ENCODE data around the gene MTMR3. TPM values are rescaled to one million over a fixed set of nuclear protein-coding genes. Genes with fewer than 3 reads are reported as not detected.

Gene MTMR3
- total RNA-seq, 4 donors from 2014 or later: 36.6 to 42.1 (median 37.1) TPM

DNA sequence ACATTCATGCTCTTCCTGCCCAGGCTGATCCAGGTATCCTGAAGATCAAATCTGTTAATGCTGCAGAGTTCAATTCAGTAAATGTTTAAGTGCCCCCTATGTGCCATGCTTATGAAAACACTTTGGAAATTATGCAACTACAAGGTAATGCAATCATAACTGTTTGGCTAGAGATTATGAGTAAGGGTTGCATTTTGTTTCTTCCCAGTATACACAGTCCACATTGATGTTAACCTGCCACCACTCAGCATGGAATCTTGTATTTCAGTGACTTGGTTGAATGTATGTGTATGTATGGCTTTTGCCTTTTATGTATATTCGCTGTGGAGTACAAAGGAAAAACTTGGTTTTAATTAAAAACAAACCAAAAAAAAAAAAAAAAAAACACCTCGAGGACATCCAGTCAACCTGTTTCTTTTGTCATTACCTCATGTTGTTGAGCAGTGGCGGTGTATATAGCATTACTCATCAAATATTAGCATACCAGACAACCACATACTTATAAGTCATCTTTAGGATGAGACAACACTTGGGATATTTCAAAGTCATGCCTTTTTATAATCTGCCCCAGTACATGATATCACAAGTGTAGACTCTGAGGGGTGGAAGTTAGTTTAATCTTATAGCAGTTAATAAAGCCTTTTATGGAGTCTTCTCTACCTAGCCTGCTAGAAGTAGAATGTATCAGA is 111.2 kb downstream of the MTMR3 start:
- ATAC-seq (no peak), DNase-seq (no peak)
- H3K4me1 ChIP-seq: peaks cover 44 to 51% of the 10 kb centered on the region in 2 donors
- intact Hi-C loops (cut with DNase I; ENCODE audit: low total_unique reads) (loop anchor here (5.0 kb wide), 1 partner anchor 137 kb away; no protein-coding TSS in a partner anchor), in situ Hi-C loops (cut with MboI; ENCODE audit: low sequenced_read_pairs in 4 of 4) (no loop called here)
- no peaks in the 10 kb centered on the region for H3K9me3 ChIP-seq
- H3K27ac ChIP-seq: peak overlapping the region; percentile 23 to 70 (median 62)
- no peak overlapping the region for H3K4me3 ChIP-seq
- H3K27me3 ChIP-seq: no peaks in the 10 kb centered on the region
- H3K36me3 ChIP-seq: peaks cover 0 to 6% of the 10 kb centered on the region in 2 donors
- TF ChIP-seq, protein P1, sequence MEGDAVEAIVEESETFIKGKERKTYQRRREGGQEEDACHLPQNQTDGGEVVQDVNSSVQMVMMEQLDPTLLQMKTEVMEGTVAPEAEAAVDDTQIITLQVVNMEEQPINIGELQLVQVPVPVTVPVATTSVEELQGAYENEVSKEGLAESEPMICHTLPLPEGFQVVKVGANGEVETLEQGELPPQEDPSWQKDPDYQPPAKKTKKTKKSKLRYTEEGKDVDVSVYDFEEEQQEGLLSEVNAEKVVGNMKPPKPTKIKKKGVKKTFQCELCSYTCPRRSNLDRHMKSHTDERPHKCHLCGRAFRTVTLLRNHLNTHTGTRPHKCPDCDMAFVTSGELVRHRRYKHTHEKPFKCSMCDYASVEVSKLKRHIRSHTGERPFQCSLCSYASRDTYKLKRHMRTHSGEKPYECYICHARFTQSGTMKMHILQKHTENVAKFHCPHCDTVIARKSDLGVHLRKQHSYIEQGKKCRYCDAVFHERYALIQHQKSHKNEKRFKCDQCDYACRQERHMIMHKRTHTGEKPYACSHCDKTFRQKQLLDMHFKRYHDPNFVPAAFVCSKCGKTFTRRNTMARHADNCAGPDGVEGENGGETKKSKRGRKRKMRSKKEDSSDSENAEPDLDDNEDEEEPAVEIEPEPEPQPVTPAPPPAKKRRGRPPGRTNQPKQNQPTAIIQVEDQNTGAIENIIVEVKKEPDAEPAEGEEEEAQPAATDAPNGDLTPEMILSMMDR (IDR thresholded peaks at IDR 0.05 in 4 of 5, conservative IDR thresholded peaks at IDR 0.05 in 1 of 5): no peak
- no peak for TF ChIP-seq POLR2A (IDR thresholded peaks at IDR 0.05)

DNA sequence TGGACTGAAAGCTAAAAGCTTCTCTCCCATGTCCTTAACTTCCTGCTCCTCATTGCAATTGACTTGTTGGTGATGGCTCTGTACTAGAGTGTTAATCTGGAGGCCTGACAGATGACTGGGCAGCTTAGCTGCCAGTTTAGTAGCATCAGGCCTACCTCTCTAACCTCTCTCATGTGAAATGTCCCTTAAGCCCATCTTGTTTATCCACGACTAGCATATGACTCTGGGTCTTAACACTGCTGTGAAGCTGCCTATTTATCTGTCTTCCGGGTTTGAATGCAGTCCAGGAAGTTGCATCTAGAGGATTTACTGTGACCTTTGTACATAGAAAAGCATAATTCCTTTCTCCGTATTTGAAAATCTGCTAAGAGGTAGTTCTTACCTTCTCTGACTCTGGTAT is 112.0 kb downstream of the MTMR3 start:
- Histone ChIP-seq H3K4me1 (peaks cover 44 to 51% of the 10 kb centered on the region in 2 donors), H3K9me3 (no peaks in the 10 kb centered on the region), H3K36me3 (peaks cover 0 to 6% of the 10 kb centered on the region in 2 donors), H3K4me3 (no peak overlapping the region), H3K27me3 (no peaks in the 10 kb centered on the region), H3K27ac (peak overlapping the region; percentile 23 to 70 (median 62))
- intact Hi-C loops (cut with DNase I; ENCODE audit: low total_unique reads) (loop anchor here (5.0 kb wide), 1 partner anchor 138 kb away; no protein-coding TSS in a partner anchor), in situ Hi-C loops (cut with MboI; ENCODE audit: low sequenced_read_pairs in 4 of 4) (no loop called here)
- DNase-seq: no peak
- ATAC-seq: peak; percentile 76 to 85
- TF ChIP-seq, protein P1 (IDR thresholded peaks at IDR 0.05 in 4 of 5, conservative IDR thresholded peaks at IDR 0.05 in 1 of 5): no peak
- no peak for TF ChIP-seq POLR2A (IDR thresholded peaks at IDR 0.05)

DNA sequence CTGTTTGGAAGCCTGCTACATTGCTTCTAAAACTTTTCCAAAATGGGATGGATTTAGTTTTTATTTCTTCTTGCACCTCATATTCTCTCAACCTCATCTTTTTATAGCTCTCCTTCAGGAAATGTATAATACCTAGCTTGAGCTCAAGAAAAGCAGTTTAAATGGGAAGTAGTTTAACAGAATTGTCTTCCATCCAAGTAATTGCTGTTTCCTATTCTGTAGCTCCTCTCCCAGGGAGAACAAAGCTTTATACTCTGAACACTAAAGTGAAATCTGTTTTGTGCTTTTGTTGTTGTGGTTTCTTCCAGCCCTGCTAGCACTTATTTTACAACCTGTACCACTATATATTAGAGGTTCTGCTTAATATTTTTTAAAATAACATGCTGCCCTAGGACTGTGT is 114.1 kb downstream of the MTMR3 start:
- Histone ChIP-seq H3K4me3 (no peak overlapping the region), H3K27me3 (no peaks in the 10 kb centered on the region), H3K36me3 (peaks cover 0 to 12% of the 10 kb centered on the region in 2 donors), H3K9me3 (no peaks in the 10 kb centered on the region), H3K27ac (peak overlapping the region; percentile 13 to 42 (median 23)), H3K4me1 (peaks cover 32 to 39% of the 10 kb centered on the region in 2 donors)
- in situ Hi-C loops (cut with MboI; ENCODE audit: low sequenced_read_pairs in 4 of 4): no loop called here
- no peak for ATAC-seq
- intact Hi-C loops (cut with DNase I; ENCODE audit: low total_unique reads): no loop called here
- TF ChIP-seq POLR2A (IDR thresholded peaks at IDR 0.05): no peak
- TF ChIP-seq, protein P1 (IDR thresholded peaks at IDR 0.05 in 4 of 5, conservative IDR thresholded peaks at IDR 0.05 in 1 of 5): no peak
- DNase-seq: no peak

DNA sequence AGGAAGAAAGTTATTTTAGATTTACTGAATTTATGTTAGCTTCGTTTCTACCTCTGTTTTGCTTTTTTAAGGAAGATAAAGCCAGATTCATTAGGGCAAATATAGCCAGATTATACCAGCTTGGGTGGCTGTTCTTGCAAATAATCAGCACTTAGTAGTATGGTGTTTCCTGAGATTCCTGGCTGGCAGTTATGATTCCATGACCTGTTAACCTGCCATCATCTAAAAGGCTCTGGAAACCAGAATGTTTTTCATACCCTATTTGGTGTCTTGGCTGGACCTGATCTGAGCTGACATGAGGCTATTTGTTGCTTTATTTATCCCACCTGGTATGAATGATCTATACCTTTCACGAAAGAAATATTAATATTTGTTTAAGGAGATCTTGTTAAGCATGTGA is 114.5 kb downstream of the MTMR3 start:
- Histone ChIP-seq H3K4me1 (peaks cover 29 to 36% of the 10 kb centered on the region in 2 donors), H3K36me3 (peaks cover 0 to 14% of the 10 kb centered on the region in 2 donors), H3K27ac (peak overlapping the region; percentile 13 to 42 (median 23)), H3K27me3 (no peaks in the 10 kb centered on the region), H3K9me3 (no peaks in the 10 kb centered on the region), H3K4me3 (no peak overlapping the region)
- no peak for ATAC-seq
- intact Hi-C loops (cut with DNase I; ENCODE audit: low total_unique reads): no loop called here
- in situ Hi-C loops (cut with MboI; ENCODE audit: low sequenced_read_pairs in 4 of 4): no loop called here
- TF ChIP-seq, protein P1 (IDR thresholded peaks at IDR 0.05 in 4 of 5, conservative IDR thresholded peaks at IDR 0.05 in 1 of 5): no peak
- TF ChIP-seq POLR2A (IDR thresholded peaks at IDR 0.05): no peak
- DNase-seq: no peak

Measured in gastrocnemius medialis (tissue), 4 donors.